NOMO-1 (cell line): Measurements from ENCODE around the gene CLMP.
"Not testable (repeated sequence)": the region's sequence is repeated elsewhere in the genome, so short reads cannot be mapped to it uniquely, and the experiment has no call there.

Experiments used
- DNase-seq, 2 experiments: peaks; one replicate each; lab custom pipeline; 2025; ENCODE audit not compliant: unreplicated experiment in 2 of 2; lab: John Stamatoyannopoulos, UW

The CLMP gene

GRCh38 chr11:123144707-123145106 lies 50.3 kb downstream of the CLMP start:
- DNase-seq = no peak

- peak in 1 of 2 experiments; percentile 18 for DNase-seq
These were observed 51.1 kb downstream of the CLMP start for GRCh38 chr11:123143921-123144320.

GRCh38 chr11:123143476-123143875 lies 51.6 kb downstream of the CLMP start:
- DNase-seq = no peak

GRCh38 chr11:123139206-123139605 lies 55.8 kb downstream of the CLMP start:
- peak in 1 of 2 experiments; percentile 44 for DNase-seq

GRCh38 chr11:123137431-123138224 lies 57.4 kb downstream of the CLMP start:
- DNase-seq = peak; percentile 74 to 77

- no peak for DNase-seq
These were observed 59.1 kb downstream of the CLMP start for GRCh38 chr11:123135863-123136446.

- DNase-seq = no peak
These were observed 62.2 kb downstream of the CLMP start for GRCh38 chr11:123132881-123133280.

GRCh38 chr11:123132034-123132766 lies 62.8 kb downstream of the CLMP start:
- DNase-seq = not testable (repeated sequence)

GRCh38 chr11:123129920-123130319 lies 65.1 kb downstream of the CLMP start:
- DNase-seq = no peak

GRCh38 chr11:123125169-123125568 lies 69.9 kb downstream of the CLMP start:
- no peak for DNase-seq

GRCh38 chr11:123122852-123123251 lies 72.2 kb downstream of the CLMP start:
- DNase-seq = no peak

GRCh38 chr11:123122341-123122740 lies 72.7 kb downstream of the CLMP start:
- DNase-seq = peak in 1 of 2 experiments; percentile 29

- no peak for DNase-seq
These were observed 78.6 kb downstream of the CLMP start for GRCh38 chr11:123116486-123116885.

GRCh38 chr11:123111465-123111864 lies 83.6 kb downstream of the CLMP start:
- peak; percentile 16 to 47 for DNase-seq

GRCh38 chr11:123110397-123110796 lies 84.7 kb downstream of the CLMP start:
- DNase-seq = no peak

GRCh38 chr11:123107945-123108495 lies 87.0 kb downstream of the CLMP start:
- DNase-seq = no peak

GRCh38 chr11:123104697-123105096 lies 90.4 kb downstream of the CLMP start:
- no peak for DNase-seq

- peak; percentile 63 to 68 for DNase-seq
These were observed 91.6 kb downstream of the CLMP start for GRCh38 chr11:123103326-123103980.

- no peak for DNase-seq
These were observed 94.5 kb downstream of the CLMP start for GRCh38 chr11:123100379-123101085.

- no peak for DNase-seq
These were observed 96.1 kb downstream of the CLMP start for GRCh38 chr11:123098990-123099389.
